Thyroid gland (tissue), 4 donors: ENCODE data around the gene PIGQ. TPM values are rescaled to one million over a fixed set of nuclear protein-coding genes. Genes with fewer than 3 reads are reported as not detected.

Experiments used
- DNase-seq, 2 donors: peaks; one replicate each; pipeline ENCODE4 v3.0.0-alpha.2; 2019
- H3K27ac ChIP-seq, 3 donors: fragments of 200-600 bp; sonication (generic); 1 replicate in 2 of 3; 2 replicates in 1 of 3; pipeline ENCODE4 v1.5.1; 2016 to 2019; ENCODE audit warnings: mild to moderate bottlenecking in 1 of 3, moderate library complexity in 1 of 3
- H3K27me3 ChIP-seq: fragments of 200-600 bp; sonication (generic); one replicate; pipeline ENCODE4 v1.5.1; 2019
- H3K36me3 ChIP-seq, 2 donors: fragments of 200-600 bp; sonication (generic); one replicate each; pipeline ENCODE4 v1.5.1; 2016 to 2019
- H3K4me1 ChIP-seq, 2 donors: fragments of 200-600 bp; sonication (generic); one replicate each; pipeline ENCODE4 v1.5.1; 2017 to 2019
- H3K4me3 ChIP-seq, 3 donors: fragments of 200-600 bp; sonication (generic); replicated peaks in 1 of 3; 1 replicate in 2 of 3; 2 replicates in 1 of 3; pipeline ENCODE4 v1.5.1; 2016; ENCODE audit warnings: mild to moderate bottlenecking in 1 of 3
- H3K9me3 ChIP-seq: fragments of 200-600 bp; sonication (generic); one replicate; pipeline ENCODE4 v1.5.1; 2017
- CTCF ChIP-seq, 6 experiments: fragments of 200-600 bp in 3 of 6; fragments of 450-650 bp in 3 of 6; sonication (generic) in 3 of 6; IDR thresholded peaks; one replicate each; pipeline ENCODE4 v1.5.1; 2016 to 2019; ENCODE audit warnings: antibody characterized with exemption in 6 of 6, mild to moderate bottlenecking in 2 of 6, inconsistent platforms in 1 of 6, moderate library complexity in 1 of 6
- POLR2A ChIP-seq, 2 donors: fragments of 450-650 bp; IDR thresholded peaks; one replicate each; pipeline ENCODE4 v1.6.1; 2017; ENCODE audit warnings: antibody characterized with exemption in 2 of 2, mild to moderate bottlenecking in 2 of 2, moderate library complexity in 1 of 2
- WGBS, 2 donors: methylation state at CpG; one replicate each; pipeline ENCODE4 v1.1.5; 2017; 5-methylcytosine and 5-hydroxymethylcytosine counted together
- intact Hi-C: fragments of 100-400 bp; cut with DNase I; formaldehyde crosslinking; loops from one replicate; pipeline ENCODE4 v1.15.1; 2023
- total RNA-seq, 4 donors: library from RNA; depleted of rRNA; stranded (reverse); fragments of >200 nt; gene quantifications; one replicate each; pipeline ENCODE4 v1.2.3, GENCODE V29; 2016

The PIGQ gene
- total RNA-seq, 4 donors from 2014 or later: 69.6 to 125 (median 108) TPM

- no peak for DNase-seq
- 92 to 100% methylated on average over 1 to 16 of the region's 33 CpGs for WGBS, 2 donors
These were observed 16.0 kb upstream of the PIGQ start for GRCh38 chr16:553601-554296.

GRCh38 chr16:554297-554621, 15.5 kb upstream of the PIGQ start:
- Histone ChIP-seq H3K4me1 (peaks cover 13 to 15% of the 10 kb centered on the region in 2 donors), H3K9me3 (no peaks in the 10 kb centered on the region), H3K27ac (no peak overlapping the region), H3K27me3 (no peaks in the 10 kb centered on the region), H3K36me3 (peaks cover 11 to 13% of the 10 kb centered on the region in 2 donors), H3K4me3 (no peak overlapping the region)
- TF ChIP-seq CTCF (IDR thresholded peaks at IDR 0.05): no peak
- TF ChIP-seq POLR2A (IDR thresholded peaks at IDR 0.05): no peak
- intact Hi-C loops: no loop called here
- DNase-seq: no peak
- 89 to 92% methylated on average over 11 of the region's 11 CpGs for WGBS, 2 donors

More at GRCh38 chr16:553601-554296, 16.0 kb upstream of the PIGQ start:
- Histone ChIP-seq H3K9me3 (no peaks in the 10 kb centered on the region), H3K27ac (no peak overlapping the region), H3K4me1 (peaks cover 8 to 10% of the 10 kb centered on the region in 2 donors), H3K36me3 (peaks cover 13 to 16% of the 10 kb centered on the region in 2 donors), H3K4me3 (no peak overlapping the region), H3K27me3 (no peaks in the 10 kb centered on the region)
- TF ChIP-seq CTCF (IDR thresholded peaks at IDR 0.05) (no peak), POLR2A (IDR thresholded peaks at IDR 0.05) (no peak)
- intact Hi-C loops: no loop called here

- H3K27ac ChIP-seq: no peak overlapping the region
- DNase-seq: no peak
- intact Hi-C loops: no loop called here
- no peaks in the 10 kb centered on the region for H3K9me3 ChIP-seq
- H3K4me1 ChIP-seq: peaks cover 13 to 20% of the 10 kb centered on the region in 2 donors
- TF ChIP-seq CTCF (IDR thresholded peaks at IDR 0.05) (no peak), POLR2A (IDR thresholded peaks at IDR 0.05) (no peak)
- WGBS, 2 donors: 91% methylated on average over 42 to 44 of the region's 54 CpGs
- no peak overlapping the region for H3K4me3 ChIP-seq
- H3K27me3 ChIP-seq: no peaks in the 10 kb centered on the region
- peaks cover 11 to 13% of the 10 kb centered on the region in 2 donors for H3K36me3 ChIP-seq
These were observed 15.0 kb upstream of the PIGQ start for GRCh38 chr16:554640-555365.

- DNase-seq: no peak
- H3K4me3 ChIP-seq: no peak overlapping the region
- H3K4me1 ChIP-seq: peaks cover 13 to 22% of the 10 kb centered on the region in 2 donors
- no peak for TF ChIP-seq POLR2A (IDR thresholded peaks at IDR 0.05)
- no peak overlapping the region for H3K27ac ChIP-seq
- WGBS, 2 donors: 77 to 91% methylated on average over 14 to 22 of the region's 32 CpGs
- intact Hi-C loops: no loop called here
- H3K36me3 ChIP-seq: peaks cover 11 to 13% of the 10 kb centered on the region in 2 donors
- H3K27me3 ChIP-seq: no peaks in the 10 kb centered on the region
- no peaks in the 10 kb centered on the region for H3K9me3 ChIP-seq
These were observed 14.0 kb upstream of the PIGQ start for GRCh38 chr16:555528-556473.

- intact Hi-C loops: no loop called here
- DNase-seq: no peak
- Histone ChIP-seq H3K36me3 (peaks cover 11 to 12% of the 10 kb centered on the region in 2 donors), H3K4me3 (no peak overlapping the region), H3K4me1 (peaks cover 13 to 22% of the 10 kb centered on the region in 2 donors), H3K9me3 (no peaks in the 10 kb centered on the region), H3K27me3 (no peaks in the 10 kb centered on the region), H3K27ac (no peak overlapping the region)
- TF ChIP-seq CTCF (IDR thresholded peaks at IDR 0.05) (no peak), POLR2A (IDR thresholded peaks at IDR 0.05) (no peak)
- 85 to 88% methylated on average over 20 to 31 of the region's 32 CpGs for WGBS, 2 donors
These were observed 13.1 kb upstream of the PIGQ start for GRCh38 chr16:556474-557173.
